ENCODE measurements around the gene PGBD4.

Gene PGBD4

DNA sequence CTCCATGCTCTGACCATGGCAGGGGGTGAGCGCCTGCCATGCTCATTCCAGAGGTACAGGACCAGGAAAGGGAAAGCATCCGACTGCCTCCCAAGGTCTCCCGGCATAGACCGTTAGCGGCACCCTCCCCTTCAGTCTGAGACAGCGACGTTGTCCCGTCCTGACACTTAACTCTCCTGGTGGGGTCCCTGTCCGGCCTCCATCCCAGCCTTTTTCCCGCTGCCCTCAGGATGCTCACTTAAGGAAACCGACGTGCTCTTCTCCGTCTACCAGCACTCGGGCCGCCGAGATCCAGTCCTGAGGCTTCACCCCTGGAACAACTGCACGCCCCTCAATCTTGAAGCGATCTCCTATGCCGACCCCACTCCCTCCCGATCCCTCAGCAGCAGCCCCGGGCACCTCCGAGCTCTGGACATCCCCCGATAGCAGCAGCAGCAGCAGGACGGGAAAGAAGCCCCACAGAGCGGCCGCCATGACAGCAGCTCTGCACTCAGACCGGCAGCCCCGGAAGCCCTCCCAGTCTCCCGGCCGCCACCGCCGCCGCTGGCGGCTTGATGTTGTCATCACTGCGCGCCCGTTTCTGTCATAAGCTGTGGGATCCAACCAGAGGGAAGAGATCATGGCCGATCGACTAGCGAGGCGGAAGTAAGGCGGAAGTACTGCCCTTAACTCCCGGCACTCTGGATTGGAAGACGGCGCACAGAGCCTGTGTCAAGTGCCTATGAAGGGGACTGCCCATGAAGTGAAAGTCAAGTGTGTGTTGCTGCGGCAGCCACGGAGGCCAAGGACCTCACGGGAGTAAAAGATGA, at the start of gene PGBD4, which contains the start of gene EMC7:
PGBD4 (plus strand) TSS at position 718 of the 809 bp plus-strand sequence. CDS start 449 bp downstream, outside the sequence.
EMC7 (minus strand) TSS at position 497 of the 809 bp plus-strand sequence; CDS start at position 474, 23 bp downstream.
- DNase-seq = peak; percentile 99

GRCh38 chr15:34054081-34054707, 47.7 kb upstream of the PGBD4 start:
- no peak for DNase-seq

DNA sequence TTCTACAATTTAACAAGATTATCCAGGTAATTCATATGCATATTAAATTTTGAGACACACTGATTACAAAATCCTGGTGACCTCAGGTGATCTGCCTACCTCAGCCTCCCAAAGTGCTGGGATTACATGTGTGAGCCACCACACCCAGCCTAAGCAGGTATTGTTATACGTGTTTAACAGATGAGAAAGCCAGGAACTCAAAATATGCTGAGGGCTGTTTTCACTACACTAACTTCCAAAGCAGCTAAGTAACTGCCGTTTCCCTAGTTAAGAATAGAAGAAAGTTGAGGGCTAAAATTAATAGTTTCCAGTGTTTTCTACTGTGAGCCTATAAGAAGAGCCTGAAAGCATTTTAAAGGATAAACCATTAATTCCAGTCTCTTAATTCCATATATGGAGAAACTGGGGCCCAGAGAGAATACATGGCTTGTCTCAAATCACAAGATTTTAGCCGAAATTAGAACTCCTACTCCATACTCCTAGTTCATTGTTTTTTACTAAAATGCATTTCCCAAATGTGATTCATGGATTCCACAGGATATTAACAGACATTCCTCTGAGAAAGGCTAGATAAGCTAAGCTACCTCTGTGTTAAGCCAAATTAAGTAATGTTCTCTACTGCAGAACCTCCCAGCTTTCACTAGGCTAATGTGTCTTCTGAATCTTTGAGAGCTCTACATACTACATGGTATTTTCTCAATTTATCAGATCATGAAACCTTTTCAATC, 45.9 kb upstream of the PGBD4 start:
- DNase-seq = no peak

DNA sequence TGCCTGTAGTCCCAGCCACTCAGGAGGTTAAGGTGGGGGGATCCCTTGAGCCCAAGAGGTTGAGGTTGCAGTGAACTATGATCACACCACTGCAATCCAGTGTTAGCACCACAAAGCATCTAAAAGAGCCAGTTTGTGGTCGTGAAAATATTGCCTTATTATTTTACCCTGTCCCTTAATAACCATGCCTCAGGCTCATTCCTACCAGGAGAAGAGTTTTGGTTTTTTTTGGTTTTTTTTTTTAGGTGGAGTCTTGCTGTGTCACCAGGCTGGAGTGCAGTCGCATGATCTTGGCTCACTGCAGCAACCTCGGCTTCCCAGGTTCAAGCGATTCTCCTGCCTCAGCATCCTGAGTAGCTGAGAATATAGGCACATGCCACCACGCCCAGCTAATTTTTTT, 45.0 kb upstream of the PGBD4 start:
- no peak for DNase-seq

- DNase-seq = no peak
Observed at GRCh38 chr15:34059476-34059875, 42.4 kb upstream of the PGBD4 start.

DNA sequence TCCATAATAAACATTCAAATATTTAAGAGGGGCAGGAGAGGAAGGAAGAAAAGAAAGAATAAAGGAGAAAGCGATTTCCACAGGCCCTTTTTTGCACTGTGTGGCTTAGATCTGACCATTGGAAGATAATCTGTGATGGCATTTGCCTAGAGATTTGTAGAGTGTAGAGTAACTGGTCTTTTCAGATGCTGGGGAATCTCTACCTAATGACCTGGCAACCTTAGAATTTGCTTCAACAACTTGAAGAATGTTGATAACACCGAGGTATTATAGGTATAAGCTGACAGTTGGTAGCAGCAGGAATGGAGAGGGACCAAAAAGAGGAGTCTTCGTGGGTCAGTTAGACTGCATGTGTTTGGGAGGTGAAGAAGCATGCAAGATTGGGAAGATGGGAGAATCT, 41.9 kb upstream of the PGBD4 start:
- no peak for DNase-seq

GRCh38 chr15:34064438-34064837, 37.4 kb upstream of the PGBD4 start:
- no peak for DNase-seq

GRCh38 chr15:34065261-34065660, 36.6 kb upstream of the PGBD4 start:
- DNase-seq = no peak

DNA sequence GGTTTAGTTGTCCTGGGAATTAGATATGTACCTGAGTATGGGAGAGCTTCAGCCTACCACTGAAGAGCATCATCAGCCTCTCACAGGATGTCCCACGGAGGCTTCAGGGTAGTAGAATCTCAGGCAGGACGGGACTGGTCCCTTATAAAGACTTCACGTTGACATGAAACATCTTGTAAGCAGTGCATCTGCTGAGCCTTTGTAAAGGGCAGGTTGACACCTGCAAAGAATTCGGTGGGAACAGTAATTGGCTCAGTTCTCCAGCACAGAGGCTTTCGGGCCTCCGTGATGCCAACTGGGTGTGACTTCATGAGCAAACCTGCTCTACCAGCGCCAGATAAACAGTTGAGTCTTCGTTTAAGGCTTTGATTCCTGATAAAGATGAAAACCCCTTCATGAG, 35.9 kb upstream of the PGBD4 start:
- DNase-seq = no peak

DNA sequence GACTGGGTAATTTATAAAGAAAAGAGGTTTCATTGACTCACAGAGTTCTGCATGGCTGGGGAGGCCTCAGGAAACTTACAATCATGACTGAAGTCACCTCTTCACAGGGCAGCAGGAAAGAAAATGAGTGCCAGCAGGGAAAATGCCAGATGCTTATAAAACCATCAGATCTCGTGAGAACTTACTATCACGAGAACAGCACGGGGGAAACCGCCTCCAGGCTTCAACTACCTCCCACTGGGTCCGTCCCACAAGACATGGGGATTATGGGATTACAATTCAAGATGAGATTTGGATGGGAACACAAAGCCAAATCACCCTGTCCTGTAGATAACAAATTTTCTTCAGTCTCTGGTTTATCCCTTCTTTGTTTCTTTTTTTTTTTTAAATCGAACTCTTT, 31.9 kb upstream of the PGBD4 start:
- DNase-seq = no peak

DNA sequence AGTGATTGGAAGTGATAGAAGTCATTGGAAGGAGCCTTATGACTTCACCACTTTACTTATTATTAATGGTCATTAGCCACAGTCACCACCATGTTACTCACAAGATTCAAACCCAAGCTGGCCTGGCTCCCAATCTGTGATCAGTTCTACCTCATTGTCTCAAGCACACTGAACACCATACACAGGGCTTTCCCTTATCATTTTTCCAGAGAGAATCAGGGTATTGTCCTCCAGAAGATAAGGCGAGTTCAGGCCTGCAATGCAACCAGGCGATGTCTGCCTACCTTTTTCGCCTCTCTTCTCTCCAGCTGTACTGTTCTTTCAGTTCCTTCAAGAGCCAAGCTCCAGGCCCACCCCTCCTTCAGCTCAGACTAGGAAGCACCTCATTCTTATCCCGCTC, 25.1 kb upstream of the PGBD4 start:
- no peak for DNase-seq

DNA sequence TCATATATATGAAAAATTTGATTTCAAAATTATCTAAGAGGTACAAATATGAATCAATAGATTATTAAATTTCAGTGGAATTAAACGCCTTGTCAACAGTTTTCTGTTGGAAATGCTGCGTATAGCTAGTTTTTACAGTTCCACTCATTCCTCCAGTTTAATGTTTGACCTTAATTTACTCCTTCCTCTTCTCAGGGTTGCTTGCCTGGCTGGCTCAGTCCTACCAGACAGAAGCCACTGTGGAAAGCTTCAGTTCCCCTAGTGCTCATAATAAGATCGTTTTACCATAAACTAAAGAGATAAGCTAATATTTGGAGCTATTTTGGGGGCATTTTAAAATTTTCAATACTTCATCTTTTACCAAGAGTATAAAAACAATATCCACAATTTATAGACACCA, 23.0 kb upstream of the PGBD4 start:
- no peak for DNase-seq

- no peak for DNase-seq
Observed at GRCh38 chr15:34079904-34080303, 22.0 kb upstream of the PGBD4 start.

DNA sequence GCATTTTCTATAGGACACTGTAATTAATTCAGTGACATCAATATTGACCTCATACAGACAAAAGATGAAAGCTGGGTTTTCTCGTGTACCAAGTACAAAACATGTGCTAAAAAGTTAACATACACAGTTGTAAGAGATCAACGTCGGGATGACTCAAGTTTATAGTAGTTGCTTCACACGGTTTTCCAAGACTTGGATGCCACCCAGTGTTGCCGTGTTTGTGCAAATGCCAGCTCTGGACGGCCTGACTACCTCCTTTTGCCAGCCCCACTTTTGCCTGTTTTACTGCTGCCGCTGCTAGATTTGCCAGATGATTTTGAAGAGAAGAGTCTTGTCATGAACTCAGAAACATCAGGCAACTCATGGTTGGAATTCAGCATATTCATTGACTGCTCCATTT, 17.8 kb upstream of the PGBD4 start:
- no peak for DNase-seq

GRCh38 chr15:34085746-34086145, 16.1 kb upstream of the PGBD4 start:
- DNase-seq = no peak

DNA sequence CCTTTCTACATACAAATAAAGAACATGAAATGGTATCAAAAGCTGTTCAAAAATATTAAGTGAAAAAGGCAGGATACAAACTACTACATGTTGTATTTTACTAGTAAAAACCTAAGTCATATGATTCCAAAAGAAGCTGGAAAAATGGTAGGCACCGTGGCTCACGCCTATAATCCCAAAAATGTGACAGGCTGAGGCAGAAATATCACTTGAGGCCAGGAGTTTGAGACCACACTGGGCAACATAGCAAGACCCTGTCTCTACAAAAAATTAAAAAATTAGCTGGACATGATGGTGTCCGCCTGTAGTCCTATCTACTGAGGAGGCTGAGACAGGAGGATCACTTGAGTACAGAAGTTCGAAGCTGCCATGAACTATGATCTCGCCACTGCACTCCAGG, 2.0 kb upstream of the PGBD4 start:
- no peak for DNase-seq

- no peak for DNase-seq
Observed at GRCh38 chr15:34102175-34102925, 467 bp downstream of the PGBD4 start.

DNA sequence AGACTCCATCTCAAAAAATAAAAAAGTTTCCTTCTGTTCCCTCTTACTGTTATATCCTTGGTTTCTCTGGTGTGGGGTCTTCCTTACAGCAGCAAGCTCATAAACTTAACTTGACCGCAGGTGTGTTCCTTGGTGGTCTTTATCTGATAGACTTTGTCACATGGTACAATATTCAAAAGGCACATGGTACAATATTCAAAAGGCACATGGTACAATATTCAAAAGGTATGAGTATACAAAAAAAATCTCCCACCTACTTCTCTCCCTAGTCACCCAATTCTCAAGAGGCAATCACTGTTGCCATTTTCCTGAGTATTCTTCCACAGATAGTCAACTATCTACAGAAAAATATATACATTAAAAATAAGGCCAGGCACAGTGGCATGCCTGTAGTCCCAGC, 4.5 kb downstream of the PGBD4 start:
- DNase-seq = no peak

DNA sequence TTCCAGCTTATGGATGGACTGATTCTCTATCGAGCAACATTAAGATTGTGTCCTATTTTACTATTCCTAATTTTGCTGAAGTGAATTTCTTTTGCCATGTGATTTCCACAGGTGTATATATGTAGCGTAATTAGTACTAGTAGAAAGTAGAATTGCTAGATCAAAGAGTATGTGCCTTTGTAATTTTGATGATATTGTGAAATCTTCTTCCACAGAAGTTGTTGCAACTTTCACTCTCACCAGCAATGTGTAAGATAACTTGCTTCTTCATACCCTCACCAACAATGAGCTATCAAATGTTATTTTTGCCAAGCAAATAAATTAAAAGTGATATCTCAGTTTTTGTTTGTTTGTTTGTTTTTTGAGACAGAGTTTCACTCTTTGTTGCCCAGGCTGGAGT, 5.4 kb downstream of the PGBD4 start:
- no peak for DNase-seq

DNA sequence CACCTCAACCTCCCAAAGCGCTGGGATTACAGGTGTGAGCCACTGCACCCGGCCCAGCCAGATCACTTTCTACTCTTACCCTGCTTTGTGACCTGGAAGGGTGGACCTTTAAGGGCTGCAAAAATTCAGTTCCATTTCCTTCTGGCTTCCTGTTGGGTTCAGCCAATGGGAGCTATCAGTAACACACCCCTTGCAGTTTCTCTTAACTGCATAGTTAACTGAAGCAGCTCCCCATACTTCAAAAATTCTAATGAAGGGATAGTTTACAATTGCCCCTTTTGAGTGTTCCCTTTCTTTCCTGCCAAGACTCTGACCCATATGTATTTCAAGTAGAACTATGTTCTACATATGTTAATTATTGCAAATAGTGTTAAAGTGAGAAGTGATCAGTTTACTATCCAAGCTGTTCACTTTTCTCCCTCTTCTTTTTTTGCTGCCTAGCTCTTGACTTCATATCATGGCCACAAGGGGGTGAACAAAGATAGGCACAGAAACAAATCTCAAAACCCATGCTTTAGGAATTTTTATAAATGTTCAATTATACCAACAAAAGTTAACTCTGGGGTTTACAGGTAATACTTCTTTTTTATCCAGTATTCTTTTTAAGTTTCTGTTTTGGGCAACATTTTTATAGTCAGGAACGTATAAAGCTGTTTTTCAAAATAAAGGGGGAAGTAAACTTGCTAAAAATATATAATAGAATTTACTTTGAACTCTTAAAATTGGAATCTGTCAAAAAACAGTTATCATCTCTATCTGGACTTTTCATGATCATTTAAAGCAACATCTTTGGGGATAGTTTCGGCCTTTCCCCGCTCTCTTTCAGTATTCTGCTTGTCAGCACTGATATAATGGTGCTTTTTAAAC, 8.1 kb downstream of the PGBD4 start:
- no peak for DNase-seq

DNA sequence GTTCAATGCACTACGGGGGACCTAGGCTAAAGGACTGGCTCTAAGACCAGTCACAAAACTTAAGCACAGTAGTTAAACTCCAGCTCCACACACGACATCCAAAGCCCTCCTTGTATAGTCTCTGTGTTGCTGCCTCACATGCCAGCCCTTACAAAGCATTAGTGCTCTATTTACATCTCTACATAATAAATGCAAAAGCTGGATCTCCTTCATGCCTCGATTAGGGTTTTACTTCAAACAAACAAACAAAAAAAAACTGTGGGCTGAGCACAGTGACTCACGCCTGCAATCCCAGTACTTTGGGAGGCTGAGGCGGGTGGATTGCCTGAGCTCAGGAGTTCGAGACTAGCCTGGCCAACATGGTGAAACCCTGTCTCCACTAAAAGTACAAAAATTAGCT, 9.6 kb downstream of the PGBD4 start:
- DNase-seq = no peak

GRCh38 chr15:34114215-34114614, 12.3 kb downstream of the PGBD4 start:
- no peak for DNase-seq

Data from stimulated activated CD4-positive, alpha-beta T cell treated with anti-CD3 and anti-CD28 coated beads, Interleukin-4, amount 100 ng/mL, for 1 hour (primary cell).